ENCODE data around the gene TRIAP1.

Gene TRIAP1

DNA sequence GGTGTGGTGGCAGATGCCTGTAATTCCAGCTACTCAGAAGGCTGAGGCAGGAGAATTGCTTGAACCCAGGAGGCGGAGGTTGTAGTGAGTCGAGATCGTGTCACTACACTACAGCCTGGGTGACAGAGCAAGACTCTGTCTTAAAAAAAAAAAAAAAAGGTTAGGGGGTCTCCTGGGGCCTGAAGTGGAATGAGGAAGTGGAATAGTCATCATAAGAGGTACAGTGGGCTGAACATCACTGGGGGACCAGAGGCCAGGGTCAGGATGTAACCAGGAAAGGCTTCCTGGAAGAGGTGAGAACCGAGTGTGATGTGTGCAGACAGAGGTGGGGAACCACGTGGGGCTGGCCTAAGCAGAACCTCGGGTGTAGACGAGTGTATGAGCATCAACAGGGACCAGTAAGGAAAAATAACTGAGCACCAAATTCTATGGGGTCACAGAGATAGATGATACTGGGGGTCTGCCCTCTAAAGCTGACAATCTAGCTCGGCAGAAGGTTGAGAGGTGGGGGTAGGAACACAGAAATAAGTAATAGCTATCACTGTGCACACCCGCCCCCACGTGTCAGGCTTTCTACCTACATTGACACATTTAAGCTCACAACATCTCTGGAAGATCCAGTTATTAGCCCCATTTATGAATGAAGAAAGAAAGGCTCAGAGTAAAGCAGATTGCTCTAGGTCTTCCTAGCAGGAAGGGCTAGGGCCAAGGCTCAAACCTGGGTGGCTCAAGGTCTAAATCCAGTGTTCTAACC lies 13.2 kb downstream of the TRIAP1 start:
- no peak overlapping the region for H3K4me3 Mint-ChIP-seq
- H3K27me3 Mint-ChIP-seq: peaks cover 28% of the 10 kb centered on the region
- no peaks in the 10 kb centered on the region for H3K9me3 Mint-ChIP-seq
- no peak for DNase-seq
- peaks cover 11% of the 10 kb centered on the region for H3K4me1 Mint-ChIP-seq
- CTCF ChIA-PET: interaction anchor here (0.6 to 1.9 kb wide), 3 partner anchors 76 to 815 kb away, joined by 3 to 10 read pairs (median 6); no protein-coding TSS in a partner anchor
- peaks cover 1% of the 10 kb centered on the region for H3K36me3 Mint-ChIP-seq
- no peak overlapping the region for H3K27ac Mint-ChIP-seq

- Mint-ChIP-seq H3K4me1 (peaks cover 4% of the 10 kb centered on the region), H3K4me3 (no peak overlapping the region), H3K27me3 (peaks cover 36% of the 10 kb centered on the region), H3K27ac (no peak overlapping the region), H3K36me3 (no peaks in the 10 kb centered on the region), H3K9me3 (no peaks in the 10 kb centered on the region)
- CTCF ChIA-PET: interaction anchor here (1.1 to 3.3 kb wide), 10 partner anchors 35 to 112 kb away, joined by 3 to 19 read pairs (median 5); partner anchors contain the start of genes PLA2G1B and SRSF9
- no peak for DNase-seq
These were observed 16.8 kb downstream of the TRIAP1 start for GRCh38 chr12:120429368-120429767.

- Mint-ChIP-seq H3K27me3 (peaks cover 36% of the 10 kb centered on the region), H3K9me3 (no peaks in the 10 kb centered on the region), H3K4me3 (no peak overlapping the region), H3K36me3 (no peaks in the 10 kb centered on the region), H3K27ac (no peak overlapping the region), H3K4me1 (peaks cover 4% of the 10 kb centered on the region)
- CTCF ChIA-PET: interaction anchor here (0.6 to 3.3 kb wide), 9 partner anchors 34 to 756 kb away, joined by 3 to 19 read pairs (median 5); partner anchors contain the start of genes PLA2G1B and SRSF9
- DNase-seq: no peak
These were observed 17.5 kb downstream of the TRIAP1 start for GRCh38 chr12:120428597-120429229.

- Mint-ChIP-seq H3K36me3 (no peaks in the 10 kb centered on the region), H3K27me3 (peaks cover 35% of the 10 kb centered on the region), H3K4me1 (peaks cover 4% of the 10 kb centered on the region), H3K9me3 (no peaks in the 10 kb centered on the region), H3K27ac (no peak overlapping the region), H3K4me3 (no peak overlapping the region)
- CTCF ChIA-PET: interaction anchor here (1.4 kb wide), 1 partner anchor 68 kb away, joined by 5 read pairs; no protein-coding TSS in a partner anchor
- DNase-seq: no peak
These were observed 20.4 kb downstream of the TRIAP1 start for GRCh38 chr12:120425797-120426196.

DNA sequence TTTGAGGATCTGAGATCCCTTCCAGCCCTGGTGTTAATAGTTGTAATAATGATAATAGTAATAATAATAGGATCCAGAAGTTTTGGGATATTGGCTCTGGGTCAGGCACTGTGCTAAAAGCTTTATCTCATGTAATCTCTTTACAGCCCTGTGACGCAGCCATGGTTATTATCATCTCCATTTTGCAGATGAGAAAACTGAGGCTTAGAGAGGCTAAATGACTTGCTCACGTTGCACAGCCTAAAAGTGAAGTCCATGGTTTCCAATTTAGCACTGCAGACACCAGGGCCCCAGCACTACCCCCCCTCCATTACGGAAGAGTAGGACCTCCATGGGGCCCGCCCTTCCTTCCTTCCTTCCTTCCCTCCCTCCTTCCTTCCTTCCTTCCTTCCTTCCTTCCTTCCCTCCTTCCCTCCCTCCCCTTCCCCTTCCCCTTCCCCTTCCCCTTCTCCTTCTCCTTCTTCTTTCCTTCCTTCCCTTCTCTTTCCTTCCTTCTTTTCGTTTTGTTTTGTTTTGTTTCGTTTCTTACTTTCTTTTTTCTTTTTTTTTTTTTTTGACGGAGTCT lies 23.2 kb downstream of the TRIAP1 start:
- H3K4me1 Mint-ChIP-seq: peaks cover 2% of the 10 kb centered on the region
- no peak for DNase-seq
- peaks cover 22% of the 10 kb centered on the region for H3K27me3 Mint-ChIP-seq
- CTCF ChIA-PET: interaction anchor here (0.6 to 1.1 kb wide), 2 partner anchors 8 to 56 kb away, joined by 3 to 5 read pairs; no protein-coding TSS in a partner anchor
- H3K27ac Mint-ChIP-seq: no peak overlapping the region
- no peaks in the 10 kb centered on the region for H3K9me3 Mint-ChIP-seq
- H3K36me3 Mint-ChIP-seq: no peaks in the 10 kb centered on the region
- H3K4me3 Mint-ChIP-seq: no peak overlapping the region

- CTCF ChIA-PET: no interaction called here
- Mint-ChIP-seq H3K4me1 (peaks cover 2% of the 10 kb centered on the region), H3K27me3 (peaks cover 24% of the 10 kb centered on the region), H3K4me3 (no peak overlapping the region), H3K9me3 (no peaks in the 10 kb centered on the region), H3K27ac (no peak overlapping the region), H3K36me3 (no peaks in the 10 kb centered on the region)
- no peak for DNase-seq
These were observed 24.5 kb downstream of the TRIAP1 start for GRCh38 chr12:120421701-120422100.

DNA sequence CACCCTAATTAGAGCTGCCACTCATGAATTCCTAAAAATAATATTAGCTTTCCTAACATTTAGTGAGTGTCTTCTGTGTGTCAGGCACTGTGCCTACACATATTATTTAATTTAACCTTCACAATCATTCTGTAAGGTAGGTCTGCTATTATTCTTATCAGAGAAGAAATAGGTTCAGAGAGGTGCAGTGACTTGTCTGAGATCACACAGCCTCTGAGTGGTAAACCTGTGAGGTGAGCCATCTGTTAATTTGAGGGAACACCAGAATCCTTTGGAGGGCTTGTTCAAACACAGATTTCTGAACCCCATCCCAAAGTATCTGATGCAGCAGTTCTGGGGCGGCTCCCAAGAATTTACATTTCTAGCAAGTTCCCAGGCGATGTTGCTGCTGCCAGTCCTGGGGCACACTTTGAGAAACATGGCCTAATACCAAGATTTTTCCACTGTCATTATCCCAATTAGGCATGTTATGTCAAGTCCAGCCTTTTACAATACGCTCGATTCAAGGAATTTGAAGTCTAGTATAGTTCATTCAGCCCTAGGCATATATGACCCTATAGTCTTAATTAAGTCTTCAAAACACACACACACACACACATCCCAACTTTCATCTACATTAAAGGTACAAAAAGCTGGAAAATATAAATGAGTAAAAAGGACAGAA lies 28.1 kb downstream of the TRIAP1 start:
- no peak overlapping the region for H3K27ac Mint-ChIP-seq
- H3K9me3 Mint-ChIP-seq: no peaks in the 10 kb centered on the region
- CTCF ChIA-PET: interaction anchor here (0.9 to 1.7 kb wide), 4 partner anchors 12 to 20 kb away, joined by 3 to 5 read pairs (median 4); no protein-coding TSS in a partner anchor
- peaks cover 19% of the 10 kb centered on the region for H3K27me3 Mint-ChIP-seq
- no peaks in the 10 kb centered on the region for H3K36me3 Mint-ChIP-seq
- no peak overlapping the region for H3K4me3 Mint-ChIP-seq
- no peak for DNase-seq
- H3K4me1 Mint-ChIP-seq: no peaks in the 10 kb centered on the region

DNA sequence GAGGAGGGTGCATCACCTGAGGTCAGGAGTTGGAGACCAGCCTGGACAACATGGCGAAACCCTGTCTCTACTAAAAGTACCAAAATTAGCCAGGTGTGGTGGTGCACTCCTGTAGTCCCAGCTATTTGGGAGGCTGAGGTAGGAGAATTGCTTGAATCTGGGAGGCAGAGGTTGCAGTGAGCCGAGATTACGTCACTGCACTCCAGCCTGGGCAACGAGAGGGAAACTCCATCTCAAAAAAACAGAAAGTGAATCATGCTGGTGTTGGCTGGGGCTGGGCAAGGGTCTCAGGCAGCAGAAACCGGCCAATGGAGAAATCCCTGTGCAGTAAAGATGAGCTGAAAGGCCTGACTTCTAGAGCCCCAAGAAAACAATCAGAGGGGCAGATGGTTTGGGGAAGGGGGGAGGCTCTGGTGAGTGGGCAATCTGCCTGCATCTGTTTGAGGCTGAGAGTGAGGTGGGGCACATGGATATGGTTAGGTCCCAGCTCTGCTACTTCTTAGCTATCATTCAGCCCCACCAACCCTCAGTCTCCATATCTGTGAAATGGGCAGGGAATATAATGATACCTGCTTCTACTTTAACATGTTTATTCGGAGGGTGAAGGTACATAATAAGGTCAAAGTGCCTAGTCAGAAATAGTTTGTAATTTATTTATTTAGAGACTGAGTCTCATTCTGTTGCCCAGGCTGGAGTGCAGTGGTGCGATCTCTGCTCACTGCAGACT lies 29.5 kb downstream of the TRIAP1 start:
- Mint-ChIP-seq H3K4me1 (no peaks in the 10 kb centered on the region), H3K4me3 (no peak overlapping the region), H3K36me3 (no peaks in the 10 kb centered on the region), H3K27ac (no peak overlapping the region), H3K27me3 (peaks cover 15% of the 10 kb centered on the region), H3K9me3 (no peaks in the 10 kb centered on the region)
- CTCF ChIA-PET: interaction anchor here (0.8 kb wide), 1 partner anchor 22 kb away, joined by 3 read pairs; no protein-coding TSS in a partner anchor
- no peak for DNase-seq

- Mint-ChIP-seq H3K4me3 (no peak overlapping the region), H3K27ac (no peak overlapping the region), H3K9me3 (no peaks in the 10 kb centered on the region), H3K36me3 (no peaks in the 10 kb centered on the region), H3K4me1 (no peaks in the 10 kb centered on the region), H3K27me3 (peaks cover 9% of the 10 kb centered on the region)
- CTCF ChIA-PET: no interaction called here
- no peak for DNase-seq
These were observed 32.1 kb downstream of the TRIAP1 start for GRCh38 chr12:120413901-120414695.

DNA sequence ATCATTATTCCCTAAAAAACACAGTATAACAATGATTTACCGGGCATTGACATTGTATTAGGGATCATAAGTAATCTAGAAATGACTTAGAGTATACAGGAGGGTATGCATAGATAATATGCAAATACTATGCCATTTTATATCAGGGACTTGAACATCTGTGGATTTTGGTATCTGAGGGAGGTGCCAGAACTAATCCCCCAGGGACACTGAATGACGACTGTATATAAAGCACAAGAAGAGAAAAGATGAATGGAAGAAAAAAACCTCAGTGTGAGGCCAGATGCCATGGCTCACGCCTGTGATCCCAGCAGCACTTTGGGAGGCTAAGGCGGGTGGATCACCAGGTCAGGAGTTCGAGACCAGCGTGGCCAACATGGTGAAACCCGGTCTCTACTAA lies 33.8 kb downstream of the TRIAP1 start:
- CTCF ChIA-PET: no interaction called here

GRCh38 chr12:120408771-120409170 lies 37.4 kb downstream of the TRIAP1 start:
- no peak for DNase-seq
- H3K27ac Mint-ChIP-seq: no peak overlapping the region
- H3K4me1 Mint-ChIP-seq: peaks cover 3% of the 10 kb centered on the region
- peaks cover 5% of the 10 kb centered on the region for H3K9me3 Mint-ChIP-seq
- H3K36me3 Mint-ChIP-seq: no peaks in the 10 kb centered on the region
- H3K4me3 Mint-ChIP-seq: no peak overlapping the region
- CTCF ChIA-PET: no interaction called here
- peaks cover 9% of the 10 kb centered on the region for H3K27me3 Mint-ChIP-seq

More for the DNA sequence above, 33.8 kb downstream of the TRIAP1 start:
- Mint-ChIP-seq H3K4me1 (no peaks in the 10 kb centered on the region), H3K36me3 (no peaks in the 10 kb centered on the region), H3K27ac (no peak overlapping the region), H3K4me3 (no peak overlapping the region), H3K9me3 (no peaks in the 10 kb centered on the region), H3K27me3 (peaks cover 11% of the 10 kb centered on the region)
- no peak for DNase-seq

GRCh38 chr12:120406553-120406952 lies 39.6 kb downstream of the TRIAP1 start:
- CTCF ChIA-PET: no interaction called here
- no peak overlapping the region for H3K27ac Mint-ChIP-seq
- peaks cover 3% of the 10 kb centered on the region for H3K4me1 Mint-ChIP-seq
- H3K9me3 Mint-ChIP-seq: peaks cover 5% of the 10 kb centered on the region
- H3K27me3 Mint-ChIP-seq: peaks cover 25% of the 10 kb centered on the region
- no peak overlapping the region for H3K4me3 Mint-ChIP-seq
- no peaks in the 10 kb centered on the region for H3K36me3 Mint-ChIP-seq
- DNase-seq: no peak

DNA sequence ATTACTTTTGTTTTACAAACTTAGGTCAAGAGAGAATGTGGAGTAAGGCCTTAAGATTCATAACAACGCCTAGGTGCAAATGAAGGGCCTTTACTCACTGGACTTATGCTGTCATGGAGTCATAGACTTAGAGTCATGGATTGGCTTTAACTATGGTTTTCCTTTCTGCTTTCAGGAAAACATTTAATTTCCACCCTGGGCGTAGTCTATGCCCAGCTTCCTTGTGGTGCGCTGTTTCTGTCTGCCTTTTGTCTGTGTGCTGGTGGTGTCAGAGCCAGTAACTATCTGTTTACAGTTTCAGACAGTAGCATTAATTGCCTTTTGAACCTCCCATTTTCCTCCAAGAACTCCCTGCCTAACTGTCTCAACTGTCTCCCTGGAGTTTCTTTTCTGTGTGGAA lies 40.1 kb downstream of the TRIAP1 start:
- CTCF ChIA-PET: no interaction called here
- Mint-ChIP-seq H3K27me3 (peaks cover 25% of the 10 kb centered on the region), H3K4me3 (no peak overlapping the region), H3K27ac (no peak overlapping the region), H3K9me3 (peaks cover 5% of the 10 kb centered on the region), H3K4me1 (peaks cover 3% of the 10 kb centered on the region), H3K36me3 (no peaks in the 10 kb centered on the region)
- no peak for DNase-seq

Data from activated naive CD4-positive, alpha-beta T cell treated with anti-CD3 and anti-CD28 coated beads, Interleukin-2, amount 10 ng/mL, durations not matched to agents 7 days and 5 days (primary cell).